Activated T-helper 17 cell treated with anti-CD3 and anti-CD28 coated beads, Interleukin-2, amount 50 U/mL, for 72 hours (primary cell): ENCODE measurements around the gene GRIK1. TPM values are rescaled to one million over a fixed set of nuclear protein-coding genes. Genes with fewer than 3 reads are reported as not detected.

Experiments used
- ATAC-seq: fragments of 150-1000 bp; cut with Tn5 transposase; replicated peaks from 2 replicates; pipeline ENCODE4 v1.10.0; 2021; ENCODE audit warnings: mild to moderate bottlenecking, moderate library complexity
- H3K27ac Mint-ChIP-seq: one replicate; pipeline ENCODE4 v1.8.0; 2022; ENCODE audit warnings: mixed read lengths
- H3K27me3 Mint-ChIP-seq: one replicate; pipeline ENCODE4 v1.8.0; 2022; ENCODE audit warnings: mixed read lengths
- H3K36me3 Mint-ChIP-seq: one replicate; pipeline ENCODE4 v1.8.0; 2022; ENCODE audit warnings: low read depth, mild to moderate bottlenecking, mixed read lengths
- H3K4me1 Mint-ChIP-seq: one replicate; pipeline ENCODE4 v1.8.0; 2022; ENCODE audit warnings: mixed read lengths
- H3K4me3 Mint-ChIP-seq: one replicate; pipeline ENCODE4 v1.8.0; 2022; ENCODE audit warnings: mild to moderate bottlenecking, mixed read lengths
- H3K9me3 Mint-ChIP-seq: one replicate; pipeline ENCODE4 v1.8.0; 2022; ENCODE audit warnings: mixed read lengths
- total RNA-seq, 2 donors: library from RNA; stranded (reverse); gene quantifications; one replicate each; pipeline ENCODE4 v1.2.3, GENCODE V29; 2022

GRIK1 gene
- total RNA-seq, 2 donors from 2014 or later: not detected

DNA sequence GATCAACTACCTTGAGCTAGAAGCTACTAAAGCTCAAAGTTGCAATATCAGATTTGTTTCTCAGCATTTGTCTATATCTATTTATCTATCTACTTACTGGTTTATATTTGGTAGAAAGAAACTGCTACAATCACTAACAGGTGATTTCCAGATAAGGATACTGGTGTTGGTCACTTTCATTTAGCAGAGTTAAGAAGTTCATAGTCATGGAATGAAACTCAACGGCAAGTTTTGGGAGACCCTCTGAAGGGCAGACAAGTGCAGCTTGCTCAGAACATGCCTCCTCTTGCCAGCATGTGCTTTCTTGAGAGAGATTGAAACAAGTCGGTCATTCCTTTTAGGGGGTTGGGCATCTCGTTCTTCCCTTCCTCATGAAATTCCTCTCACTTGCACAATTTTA is 296.5 kb downstream of the GRIK1 start:
- H3K4me1 Mint-ChIP-seq: no peaks in the 10 kb centered on the region
- no peaks in the 10 kb centered on the region for H3K27me3 Mint-ChIP-seq
- H3K4me3 Mint-ChIP-seq: no peak overlapping the region
- H3K9me3 Mint-ChIP-seq: no peaks in the 10 kb centered on the region
- no peak overlapping the region for H3K27ac Mint-ChIP-seq
- no peaks in the 10 kb centered on the region for H3K36me3 Mint-ChIP-seq
- no peak for ATAC-seq

GRCh38 chr21:29642551-29643245 is 297.1 kb downstream of the GRIK1 start:
- H3K27ac Mint-ChIP-seq: no peak overlapping the region
- no peaks in the 10 kb centered on the region for H3K9me3 Mint-ChIP-seq

GRCh38 chr21:29641635-29642550 is 297.9 kb downstream of the GRIK1 start:
- Mint-ChIP-seq H3K27ac (no peak overlapping the region), H3K27me3 (no peaks in the 10 kb centered on the region), H3K4me1 (no peaks in the 10 kb centered on the region), H3K36me3 (no peaks in the 10 kb centered on the region), H3K4me3 (no peak overlapping the region), H3K9me3 (no peaks in the 10 kb centered on the region)
- ATAC-seq: no peak

More at GRCh38 chr21:29642551-29643245, 297.1 kb downstream of the GRIK1 start:
- ATAC-seq: no peak
- H3K4me3 Mint-ChIP-seq: no peak overlapping the region
- no peaks in the 10 kb centered on the region for H3K36me3 Mint-ChIP-seq
- no peaks in the 10 kb centered on the region for H3K27me3 Mint-ChIP-seq
- no peaks in the 10 kb centered on the region for H3K4me1 Mint-ChIP-seq

GRCh38 chr21:29641001-29641634 is 298.7 kb downstream of the GRIK1 start:
- Mint-ChIP-seq H3K4me1 (no peaks in the 10 kb centered on the region), H3K27ac (no peak overlapping the region), H3K36me3 (no peaks in the 10 kb centered on the region), H3K4me3 (no peak overlapping the region), H3K9me3 (no peaks in the 10 kb centered on the region), H3K27me3 (no peaks in the 10 kb centered on the region)
- ATAC-seq: no peak

GRCh38 chr21:29640080-29640508 is 299.7 kb downstream of the GRIK1 start:
- Mint-ChIP-seq H3K4me3 (no peak overlapping the region), H3K4me1 (no peaks in the 10 kb centered on the region), H3K27ac (no peak overlapping the region), H3K9me3 (no peaks in the 10 kb centered on the region), H3K27me3 (no peaks in the 10 kb centered on the region), H3K36me3 (no peaks in the 10 kb centered on the region)
- no peak for ATAC-seq

DNA sequence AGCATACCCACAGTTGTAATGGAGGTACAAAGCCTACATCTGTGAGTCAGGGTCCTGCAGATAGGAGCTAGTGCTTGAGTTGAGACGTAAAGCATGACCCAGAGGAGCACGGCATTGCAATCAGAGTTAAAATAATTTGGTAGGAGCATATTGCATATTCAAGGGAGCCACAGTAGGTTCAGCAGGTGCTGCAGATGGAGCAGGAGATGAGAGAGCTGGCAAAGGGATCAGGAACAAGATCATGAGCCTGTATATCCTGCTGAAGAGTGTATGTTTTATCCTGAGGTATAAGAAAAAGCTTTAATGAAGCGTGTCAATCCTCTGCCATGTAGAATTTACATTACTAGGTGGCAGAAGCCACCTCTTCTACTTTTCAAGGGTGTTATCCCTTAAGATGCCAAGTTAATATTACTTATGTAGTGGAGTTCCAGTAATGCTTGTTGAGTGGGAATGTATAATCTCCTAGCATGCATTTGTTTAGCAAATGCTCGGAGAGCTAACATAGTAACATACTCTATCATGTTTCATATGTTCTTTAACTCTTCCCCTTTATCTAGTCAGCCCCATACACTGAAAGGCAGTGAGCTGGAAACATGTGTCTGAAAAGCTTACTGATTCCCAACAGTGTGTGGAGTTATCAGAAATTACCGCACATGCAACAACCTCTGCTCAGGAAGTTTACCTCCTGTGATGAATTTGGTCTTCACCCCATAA is 300.3 kb downstream of the GRIK1 start:
- no peaks in the 10 kb centered on the region for H3K4me1 Mint-ChIP-seq
- no peak overlapping the region for H3K4me3 Mint-ChIP-seq
- no peak for ATAC-seq
- no peaks in the 10 kb centered on the region for H3K36me3 Mint-ChIP-seq
- no peaks in the 10 kb centered on the region for H3K9me3 Mint-ChIP-seq
- no peaks in the 10 kb centered on the region for H3K27me3 Mint-ChIP-seq
- H3K27ac Mint-ChIP-seq: no peak overlapping the region

DNA sequence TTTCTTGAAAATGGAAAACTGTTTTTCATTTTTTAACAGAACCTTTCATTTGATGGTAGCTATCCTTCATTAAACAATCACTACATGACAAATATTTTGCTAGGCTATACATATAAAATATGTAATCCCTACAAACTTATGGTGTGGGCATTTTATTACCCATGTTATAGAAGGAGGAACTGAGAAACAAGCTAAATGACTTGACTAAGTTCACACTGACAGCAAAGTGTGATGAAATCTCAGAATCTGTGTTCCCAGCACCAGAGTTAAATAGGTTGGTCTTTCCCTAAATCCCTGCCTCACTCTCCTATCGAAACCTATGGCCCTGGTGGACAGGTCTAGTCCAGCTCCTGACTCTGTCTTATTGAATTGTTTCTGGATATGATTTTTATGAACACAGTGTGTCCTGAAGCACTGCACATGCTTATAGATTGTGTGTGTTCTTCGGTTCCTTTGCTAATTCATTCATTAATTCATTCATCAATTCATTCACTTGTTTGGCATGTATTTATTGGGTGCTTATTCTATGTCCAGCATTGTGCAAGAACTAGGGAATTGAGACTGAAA is 301.0 kb downstream of the GRIK1 start:
- Mint-ChIP-seq H3K36me3 (no peaks in the 10 kb centered on the region), H3K27ac (no peak overlapping the region), H3K4me3 (no peak overlapping the region), H3K4me1 (no peaks in the 10 kb centered on the region), H3K9me3 (no peaks in the 10 kb centered on the region), H3K27me3 (no peaks in the 10 kb centered on the region)
- ATAC-seq: no peak

DNA sequence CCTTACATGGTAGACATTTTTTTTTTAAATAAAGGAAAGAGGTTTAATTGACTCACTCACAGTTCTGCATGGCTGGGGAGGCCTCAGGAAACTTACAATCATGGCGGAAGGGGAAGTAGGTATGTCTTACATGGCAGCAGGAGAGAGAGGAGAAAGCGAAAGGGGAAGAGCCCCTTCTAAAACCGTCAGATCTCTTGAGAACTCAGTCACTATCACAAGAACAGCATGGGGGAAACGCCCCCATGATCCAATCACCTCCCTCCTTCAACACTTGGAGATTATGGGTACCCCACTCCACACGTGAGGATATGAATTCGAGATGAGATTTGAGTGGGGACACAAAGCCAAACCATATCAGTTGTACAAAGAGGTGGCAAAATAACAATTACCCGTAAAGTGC is 301.7 kb downstream of the GRIK1 start:
- Mint-ChIP-seq H3K27me3 (no peaks in the 10 kb centered on the region), H3K4me1 (no peaks in the 10 kb centered on the region), H3K27ac (no peak overlapping the region), H3K36me3 (no peaks in the 10 kb centered on the region), H3K9me3 (no peaks in the 10 kb centered on the region), H3K4me3 (no peak overlapping the region)
- no peak for ATAC-seq

DNA sequence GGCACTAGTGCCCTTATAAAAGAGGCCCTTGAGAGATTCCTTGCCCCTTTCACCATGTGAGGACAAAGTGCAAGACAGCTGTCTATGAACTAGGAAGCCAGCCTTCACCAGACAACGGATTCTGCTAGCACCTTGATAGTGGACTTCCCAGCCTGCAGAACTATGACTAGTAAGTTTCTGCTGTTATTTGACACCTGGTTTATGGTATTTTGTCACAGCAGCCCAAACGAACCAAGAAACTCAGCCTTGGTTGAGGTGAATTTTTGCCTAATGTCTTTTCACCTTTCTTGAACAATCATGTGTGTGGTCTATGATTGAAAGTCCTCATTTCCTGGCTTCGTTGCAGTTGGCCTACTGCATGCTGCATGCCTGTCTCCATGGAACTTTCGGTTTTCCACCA is 302.2 kb downstream of the GRIK1 start:
- Mint-ChIP-seq H3K36me3 (no peaks in the 10 kb centered on the region), H3K4me3 (no peak overlapping the region), H3K27me3 (no peaks in the 10 kb centered on the region), H3K27ac (no peak overlapping the region), H3K9me3 (no peaks in the 10 kb centered on the region), H3K4me1 (no peaks in the 10 kb centered on the region)
- no peak for ATAC-seq

- no peaks in the 10 kb centered on the region for H3K9me3 Mint-ChIP-seq
- no peaks in the 10 kb centered on the region for H3K36me3 Mint-ChIP-seq
- H3K4me3 Mint-ChIP-seq: no peak overlapping the region
- H3K4me1 Mint-ChIP-seq: no peaks in the 10 kb centered on the region
- H3K27me3 Mint-ChIP-seq: no peaks in the 10 kb centered on the region
- H3K27ac Mint-ChIP-seq: no peak overlapping the region
- no peak for ATAC-seq
Observed at GRCh38 chr21:29637134-29637533, 302.7 kb downstream of the GRIK1 start.

- H3K27ac Mint-ChIP-seq: no peak overlapping the region
- H3K9me3 Mint-ChIP-seq: no peaks in the 10 kb centered on the region
- ATAC-seq: no peak
- no peaks in the 10 kb centered on the region for H3K4me1 Mint-ChIP-seq
- H3K27me3 Mint-ChIP-seq: no peaks in the 10 kb centered on the region
- no peaks in the 10 kb centered on the region for H3K36me3 Mint-ChIP-seq
- H3K4me3 Mint-ChIP-seq: no peak overlapping the region
Observed at GRCh38 chr21:29634418-29634817, 305.4 kb downstream of the GRIK1 start.

GRCh38 chr21:29633756-29634155 is 306.0 kb downstream of the GRIK1 start:
- Mint-ChIP-seq H3K27ac (no peak overlapping the region), H3K36me3 (no peaks in the 10 kb centered on the region), H3K9me3 (no peaks in the 10 kb centered on the region), H3K4me3 (no peak overlapping the region), H3K4me1 (no peaks in the 10 kb centered on the region), H3K27me3 (no peaks in the 10 kb centered on the region)
- no peak for ATAC-seq

GRCh38 chr21:29630441-29630840 is 309.4 kb downstream of the GRIK1 start:
- Mint-ChIP-seq H3K27me3 (no peaks in the 10 kb centered on the region), H3K9me3 (no peaks in the 10 kb centered on the region), H3K4me1 (no peaks in the 10 kb centered on the region), H3K36me3 (no peaks in the 10 kb centered on the region), H3K27ac (no peak overlapping the region), H3K4me3 (no peak overlapping the region)
- ATAC-seq: no peak

DNA sequence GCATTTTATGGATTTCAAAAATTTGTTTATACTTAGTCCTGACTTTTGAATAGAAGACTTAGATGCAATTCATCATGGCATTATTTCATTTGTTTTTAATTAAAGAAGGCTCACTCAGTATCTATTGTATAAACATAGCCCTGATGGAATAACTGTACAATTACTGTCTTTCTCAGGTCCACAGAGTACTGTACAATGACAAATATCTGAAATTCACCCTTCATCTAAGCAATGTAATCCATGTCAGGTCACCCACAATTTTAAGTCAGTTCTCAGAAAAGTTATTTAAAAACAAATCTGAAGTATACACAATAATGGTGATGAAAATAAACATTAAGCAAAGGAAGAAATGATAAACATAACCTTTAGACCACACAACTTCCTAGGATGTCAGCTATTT is 311.9 kb downstream of the GRIK1 start:
- Mint-ChIP-seq H3K27me3 (no peaks in the 10 kb centered on the region), H3K4me3 (no peak overlapping the region), H3K4me1 (no peaks in the 10 kb centered on the region), H3K9me3 (peaks cover 2% of the 10 kb centered on the region), H3K27ac (no peak overlapping the region), H3K36me3 (no peaks in the 10 kb centered on the region)
- no peak for ATAC-seq
